ENCODE data around the gene ODF4.
"Not testable (repeated sequence)": the region's sequence is repeated elsewhere in the genome, so short reads cannot be mapped to it uniquely, and the experiment has no call there.

Gene ODF4

DNA sequence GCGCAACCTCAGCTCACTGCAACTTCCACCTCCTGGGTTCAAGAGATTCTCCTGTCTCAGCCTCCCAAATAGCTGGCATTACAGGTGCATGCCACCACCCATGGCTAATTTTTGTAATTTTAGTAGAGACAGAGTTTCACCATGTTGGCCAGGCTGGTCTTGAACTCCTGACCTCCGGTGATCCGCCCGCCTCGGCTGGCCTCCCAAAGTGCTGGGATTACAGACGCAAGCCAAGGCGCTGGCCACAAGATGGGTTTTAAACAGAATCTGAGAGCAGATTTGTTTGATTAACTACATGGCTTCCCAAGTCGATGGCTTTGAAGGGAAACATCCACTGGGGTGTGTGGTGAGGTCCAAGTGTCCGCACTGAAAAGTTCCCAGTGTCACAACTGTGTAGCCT is 54.9 kb downstream of the ODF4 start:
- DNase-seq (ENCODE audit: low read depth in 3 of 3) = not testable (repeated sequence)

Measured in stimulated activated CD4-positive, alpha-beta T cell treated with anti-CD3 and anti-CD28 coated beads, TNF-alpha, amount 100 ng/mL, for 48 hours (primary cell).